Subcutaneous abdominal adipose tissue (tissue), 5 donors: ENCODE results near the gene P2RY8.

Experiments used
- H3K27ac ChIP-seq: one replicate; pipeline ENCODE4 v1.7.0; 2013; ENCODE audit warnings: low read depth, mild to moderate bottlenecking, inconsistent platforms, low read length, moderate library complexity
- H3K27me3 ChIP-seq, 5 donors: one replicate each; pipeline ENCODE4 v1.7.0; 2013; ENCODE audit warnings: low read length in 5 of 5, inconsistent platforms in 1 of 5; ENCODE audit not compliant: control insufficient read depth in 5 of 5, insufficient read depth in 4 of 5
- H3K36me3 ChIP-seq, 5 donors: one replicate each; pipeline ENCODE4 v1.7.0; 2013; ENCODE audit warnings: low read length in 5 of 5; ENCODE audit not compliant: control insufficient read depth in 5 of 5, insufficient read depth in 5 of 5
- H3K4me1 ChIP-seq, 5 donors: one replicate each; pipeline ENCODE4 v1.7.0; 2013; ENCODE audit warnings: low read length in 5 of 5, mild to moderate bottlenecking in 3 of 5, moderate library complexity in 1 of 5; ENCODE audit not compliant: control insufficient read depth in 5 of 5, insufficient read depth in 5 of 5
- H3K4me3 ChIP-seq, 5 donors: one replicate each; pipeline ENCODE4 v1.7.0; 2013; ENCODE audit warnings: low read length in 5 of 5, low read depth in 1 of 5
- H3K9ac ChIP-seq, 5 donors: one replicate each; pipeline ENCODE4 v1.7.0; 2013; ENCODE audit warnings: low read length in 5 of 5, mild to moderate bottlenecking in 4 of 5, moderate library complexity in 3 of 5
- H3K9me3 ChIP-seq, 5 donors: one replicate each; pipeline ENCODE4 v1.7.0; 2013; ENCODE audit warnings: low read length in 5 of 5; ENCODE audit not compliant: control insufficient read depth in 5 of 5
- donor health status: healthy.
- donor health status: healthy.
- donor health status: healthy.
- donor health status: healthy.
- donor health status: healthy.

The P2RY8 gene

DNA sequence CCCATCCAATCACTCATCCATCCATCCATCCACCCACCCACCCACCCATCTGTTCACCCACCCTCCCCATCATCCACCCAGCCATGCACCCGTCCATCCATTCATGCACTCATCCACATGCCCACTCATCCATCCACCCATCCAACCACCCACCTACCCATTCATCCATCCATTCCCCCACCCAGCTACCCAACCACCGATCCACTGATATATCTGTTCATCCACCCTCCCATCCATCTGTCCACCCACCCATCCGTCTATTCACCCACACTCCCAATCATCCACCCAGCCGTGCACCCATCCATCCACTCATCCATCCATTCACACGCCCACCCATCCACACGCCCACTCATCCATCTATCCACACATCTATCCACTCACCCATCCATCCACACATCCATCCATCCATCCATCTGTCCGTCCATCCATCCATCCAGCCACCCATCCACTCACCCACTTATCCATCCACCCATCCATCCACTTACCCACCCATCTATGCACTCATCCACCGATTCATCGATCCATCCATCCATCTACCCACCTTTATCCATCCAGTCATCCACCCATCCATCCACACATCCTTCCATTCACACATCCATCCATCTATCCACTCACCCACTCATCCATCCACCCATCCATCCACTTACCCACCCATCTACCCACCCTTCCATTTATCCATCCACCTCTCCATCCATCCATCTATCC, 112.7 kb downstream of the P2RY8 start:
- Histone ChIP-seq H3K4me3 (no peak overlapping the region), H3K27ac (no peak overlapping the region), H3K9ac (no peak overlapping the region), H3K27me3 (no peaks in the 10 kb centered on the region), H3K36me3 (peaks cover 0 to 67% (median 44%) of the 10 kb centered on the region in 5 donors), H3K9me3 (peaks cover 0 to 20% (median 12%) of the 10 kb centered on the region in 5 donors), H3K4me1 (no peaks in the 10 kb centered on the region)

DNA sequence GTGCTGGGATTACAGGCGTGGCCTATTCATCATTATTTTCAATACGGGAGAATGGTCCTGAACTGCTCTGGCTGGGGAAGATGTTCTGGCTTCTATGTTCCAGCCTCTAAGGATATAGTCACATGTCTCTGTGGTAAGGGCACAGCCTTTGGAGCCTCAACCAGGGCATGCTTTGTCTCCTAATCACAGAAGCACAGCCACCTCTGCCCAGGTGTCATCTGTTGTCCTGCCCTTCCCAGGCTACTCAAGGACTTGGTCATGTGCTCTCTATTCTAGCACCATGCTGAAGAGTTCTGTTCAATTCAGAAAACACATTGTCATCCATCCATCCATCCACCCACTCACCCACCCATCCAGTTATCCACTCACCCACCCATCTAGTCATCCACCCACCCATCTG, 113.8 kb downstream of the P2RY8 start:
- H3K36me3 ChIP-seq = peaks cover 0 to 77% (median 53%) of the 10 kb centered on the region in 5 donors
- no peaks in the 10 kb centered on the region for H3K27me3 ChIP-seq
- peaks cover 0 to 25% (median 12%) of the 10 kb centered on the region in 5 donors for H3K9me3 ChIP-seq
- no peak overlapping the region for H3K4me3 ChIP-seq
- H3K9ac ChIP-seq = no peak overlapping the region
- H3K4me1 ChIP-seq = no peaks in the 10 kb centered on the region
- H3K27ac ChIP-seq = no peak overlapping the region

- no peaks in the 10 kb centered on the region for H3K4me1 ChIP-seq
- H3K9me3 ChIP-seq = peaks cover 0 to 27% (median 12%) of the 10 kb centered on the region in 5 donors
- no peak overlapping the region for H3K9ac ChIP-seq
- no peaks in the 10 kb centered on the region for H3K27me3 ChIP-seq
- no peak overlapping the region for H3K4me3 ChIP-seq
- H3K27ac ChIP-seq = no peak overlapping the region
- peaks cover 0 to 78% (median 56%) of the 10 kb centered on the region in 5 donors for H3K36me3 ChIP-seq
Measured at GRCh38 chrX:1422135-1422465, 114.9 kb downstream of the P2RY8 start.

DNA sequence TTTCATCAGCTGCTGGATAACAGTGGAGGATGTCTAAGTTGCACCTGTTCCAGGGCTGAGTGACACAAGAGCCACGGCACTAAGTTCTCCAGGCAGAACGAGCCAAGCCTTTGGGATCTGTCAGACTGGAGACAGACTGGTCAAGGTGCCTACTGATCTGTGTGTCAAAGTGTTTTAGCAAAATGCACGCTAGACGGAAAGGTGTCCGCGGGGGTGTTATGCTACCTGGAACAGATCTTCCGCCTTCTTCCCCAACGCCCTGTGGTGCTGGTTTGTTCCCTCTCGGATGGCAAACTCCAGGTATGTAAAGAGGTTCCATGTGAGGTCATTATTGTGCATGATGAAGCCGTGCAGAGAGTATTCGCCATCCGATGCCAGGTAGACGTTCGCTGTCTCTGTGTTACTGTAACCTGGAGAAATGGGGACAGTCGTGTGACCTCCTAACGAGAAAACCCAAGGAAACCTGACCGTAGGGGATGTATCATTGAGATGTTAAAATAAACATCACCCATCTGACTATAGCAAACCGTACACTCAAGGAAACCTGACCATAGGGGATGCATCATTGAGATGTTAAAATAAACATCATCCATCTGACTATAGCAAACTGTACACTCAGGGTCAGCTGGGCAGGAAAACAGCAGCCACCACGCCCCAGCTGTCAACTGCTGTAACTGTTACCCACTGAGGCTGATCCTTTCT, 115.4 kb downstream of the P2RY8 start:
- Histone ChIP-seq H3K4me3 (no peak overlapping the region), H3K27ac (no peak overlapping the region), H3K27me3 (no peaks in the 10 kb centered on the region), H3K36me3 (peaks cover 0 to 83% (median 58%) of the 10 kb centered on the region in 5 donors), H3K4me1 (no peaks in the 10 kb centered on the region), H3K9ac (no peak overlapping the region), H3K9me3 (peaks cover 0 to 27% (median 12%) of the 10 kb centered on the region in 5 donors)

GRCh38 chrX:1420371-1420770, 116.6 kb downstream of the P2RY8 start:
- peaks cover 0 to 82% (median 61%) of the 10 kb centered on the region in 5 donors for H3K36me3 ChIP-seq
- H3K9ac ChIP-seq = no peak overlapping the region
- H3K9me3 ChIP-seq = peaks cover 0 to 27% (median 12%) of the 10 kb centered on the region in 5 donors
- no peak overlapping the region for H3K27ac ChIP-seq
- no peaks in the 10 kb centered on the region for H3K27me3 ChIP-seq
- no peak overlapping the region for H3K4me3 ChIP-seq
- no peaks in the 10 kb centered on the region for H3K4me1 ChIP-seq

DNA sequence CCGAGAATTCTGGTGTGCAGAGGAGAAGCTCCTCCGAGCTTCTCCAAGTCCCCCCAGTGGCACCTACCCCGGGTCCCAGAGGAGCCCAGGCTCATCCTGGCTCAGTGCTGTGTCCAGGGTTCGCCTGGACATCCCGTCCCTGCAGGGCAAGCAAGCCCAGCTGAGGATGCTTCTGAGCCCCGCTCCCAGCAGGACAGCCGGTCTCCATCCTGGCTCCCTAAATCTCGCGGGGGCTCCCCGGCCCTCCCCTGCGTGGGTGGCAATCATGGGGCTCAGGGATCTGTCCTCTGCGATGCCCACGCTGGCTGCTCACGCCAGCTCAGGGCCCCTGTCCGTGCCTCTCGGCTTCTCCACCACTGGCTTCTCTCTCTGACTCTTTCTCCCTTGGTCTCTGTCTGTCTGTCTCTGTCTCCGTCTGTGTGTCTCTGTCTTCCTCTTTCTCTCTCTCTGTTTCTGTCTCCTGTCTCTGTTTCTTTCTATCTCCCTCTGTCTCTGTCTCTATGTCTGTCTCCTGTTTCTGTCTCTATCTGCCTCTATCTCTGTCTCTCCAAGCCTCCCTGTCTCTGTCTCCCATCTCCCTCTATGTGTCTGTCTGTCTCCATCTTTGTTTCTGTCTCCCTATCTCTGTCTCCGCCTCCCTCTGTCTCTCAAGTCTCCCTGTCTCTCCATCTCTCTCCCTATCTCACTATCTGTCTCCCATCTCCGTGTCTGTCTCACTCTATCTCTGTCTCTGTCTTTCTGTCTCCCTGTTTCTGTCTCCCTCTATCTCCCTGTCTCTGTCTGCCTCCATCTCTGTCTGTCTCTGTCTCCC, 117.2 kb downstream of the P2RY8 start:
- Histone ChIP-seq H3K36me3 (peaks cover 0 to 76% (median 57%) of the 10 kb centered on the region in 5 donors), H3K27ac (no peak overlapping the region), H3K9ac (no peak overlapping the region), H3K9me3 (peaks cover 0 to 27% (median 12%) of the 10 kb centered on the region in 5 donors), H3K4me3 (no peak overlapping the region), H3K4me1 (no peaks in the 10 kb centered on the region), H3K27me3 (no peaks in the 10 kb centered on the region)

DNA sequence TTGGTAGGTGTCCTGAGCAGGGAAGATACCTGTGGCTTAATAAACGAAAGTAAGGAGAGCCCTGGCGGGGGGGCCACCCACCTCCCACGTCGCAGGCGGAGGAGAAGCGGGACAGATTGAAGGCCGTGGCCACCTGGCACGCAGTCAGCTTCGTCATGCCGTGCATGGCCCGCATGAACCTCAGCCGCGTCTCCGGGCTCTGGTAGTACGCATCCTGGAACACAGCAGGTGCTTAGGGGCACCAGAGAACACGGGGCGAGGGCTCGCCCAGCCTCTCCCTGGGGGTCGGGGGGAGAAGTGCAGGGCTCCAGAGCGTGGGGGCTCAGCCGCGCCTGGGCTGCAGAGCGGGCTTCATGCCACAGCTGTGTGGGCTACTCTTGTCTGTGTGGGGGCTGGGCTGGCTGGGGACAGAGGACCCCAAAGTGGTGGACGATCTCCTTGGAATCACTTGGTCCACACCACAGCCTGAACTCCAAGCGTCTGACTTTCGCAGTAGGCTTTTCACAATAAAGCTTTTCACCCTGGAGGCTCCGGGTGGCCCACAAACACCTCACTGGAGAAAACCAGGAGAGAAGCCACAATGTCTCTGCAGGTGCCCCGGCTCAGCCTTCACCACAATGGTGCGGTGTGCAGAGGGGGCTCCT, 118.0 kb downstream of the P2RY8 start:
- Histone ChIP-seq H3K9me3 (peaks cover 0 to 27% (median 12%) of the 10 kb centered on the region in 5 donors), H3K27ac (no peak overlapping the region), H3K9ac (no peak overlapping the region), H3K4me1 (no peaks in the 10 kb centered on the region), H3K27me3 (no peaks in the 10 kb centered on the region), H3K36me3 (peaks cover 0 to 78% (median 61%) of the 10 kb centered on the region in 5 donors), H3K4me3 (no peak overlapping the region)

GRCh38 chrX:1417921-1418771, 118.8 kb downstream of the P2RY8 start:
- no peaks in the 10 kb centered on the region for H3K27me3 ChIP-seq

More at GRCh38 chrX:1417921-1418771, 118.8 kb downstream of the P2RY8 start:
- peaks cover 0 to 81% (median 62%) of the 10 kb centered on the region in 5 donors for H3K36me3 ChIP-seq
- H3K9ac ChIP-seq = no peak overlapping the region
- peak overlapping the region in 1 of 5 donors; percentile 16 for H3K4me3 ChIP-seq
- H3K4me1 ChIP-seq = no peaks in the 10 kb centered on the region
- H3K9me3 ChIP-seq = peaks cover 0 to 23% (median 12%) of the 10 kb centered on the region in 5 donors
- H3K27ac ChIP-seq = no peak overlapping the region
